CD4-positive, alpha-beta memory T cell (primary cell): Measurements from ENCODE around the gene XK. TPM values are rescaled to one million over a fixed set of nuclear protein-coding genes. Genes with fewer than 3 reads are reported as not detected.

ENCODE experiments used
- CTCF ChIA-PET: fragments of 350-600 bp; sonication (Branson Sonifier 250); formaldehyde crosslinking; loops from one replicate; lab custom pipeline; 2021; ENCODE audit warnings: inconsistent platforms; ENCODE audit not compliant: partially characterized antibody; lab: Charles Lee
- POLR2A ChIA-PET: fragments of 350-600 bp; sonication (Branson Sonifier 250); formaldehyde crosslinking; loops from one replicate; lab custom pipeline; 2021; ENCODE audit not compliant: partially characterized antibody; lab: Charles Lee
- DNase-seq, 5 donors: peaks; one replicate each; pipeline versions ENCODE4 v3.0.0 to v3.0.0-alpha.2; 2020 to 2022; ENCODE audit warnings: mixed read lengths in 1 of 5
- H3K27ac ChIP-seq: one replicate; pipeline ENCODE4 v1.7.0; 2013; ENCODE audit warnings: low read depth, low read length
- H3K27me3 ChIP-seq: 2 replicates; pipeline ENCODE4 v1.7.0; 2013; ENCODE audit warnings: mild to moderate bottlenecking, low read length, moderate library complexity; ENCODE audit not compliant: insufficient read depth
- H3K36me3 ChIP-seq: 2 replicates; pipeline ENCODE4 v1.7.0; 2013; ENCODE audit warnings: mild to moderate bottlenecking, low read length, moderate library complexity; ENCODE audit not compliant: insufficient read depth
- H3K4me1 ChIP-seq: 2 replicates; pipeline ENCODE4 v1.7.0; 2013; ENCODE audit warnings: mild to moderate bottlenecking, low read length, moderate library complexity; ENCODE audit not compliant: insufficient read depth
- H3K4me3 ChIP-seq, 2 donors: one replicate each; pipeline ENCODE4 v1.7.0; 2013; ENCODE audit warnings: low read length in 2 of 2, mild to moderate bottlenecking in 1 of 2
- H3K9me3 ChIP-seq, 2 donors: one replicate each; pipeline ENCODE4 v1.7.0; 2013; ENCODE audit warnings: low read length in 2 of 2, control low read depth in 1 of 2; ENCODE audit not compliant: control insufficient read depth in 1 of 2
- H3K27ac Mint-ChIP-seq, 7 donors: one replicate each; pipeline ENCODE4 v1.8.0; 2020 to 2021; ENCODE audit warnings: mixed read lengths in 7 of 7, mild to moderate bottlenecking in 6 of 7, inconsistent platforms in 3 of 7, moderate library complexity in 3 of 7
- H3K27me3 Mint-ChIP-seq, 2 donors: one replicate each; pipeline ENCODE4 v1.8.0; 2020 to 2021; ENCODE audit warnings: mixed read lengths in 2 of 2
- H3K36me3 Mint-ChIP-seq, 2 donors: one replicate each; pipeline ENCODE4 v1.8.0; 2020 to 2021; ENCODE audit warnings: mixed read lengths in 2 of 2, inconsistent platforms in 1 of 2, mild to moderate bottlenecking in 1 of 2
- H3K4me1 Mint-ChIP-seq, 4 donors: one replicate each; pipeline ENCODE4 v1.8.0; 2020 to 2021; ENCODE audit warnings: mixed read lengths in 4 of 4, mild to moderate bottlenecking in 1 of 4
- H3K4me3 Mint-ChIP-seq, 8 donors: one replicate each; pipeline ENCODE4 v1.8.0; 2020 to 2021; ENCODE audit warnings: mixed read lengths in 8 of 8, mild to moderate bottlenecking in 7 of 8, moderate library complexity in 6 of 8, inconsistent platforms in 3 of 8
- H3K9me3 Mint-ChIP-seq, 8 donors: one replicate each; pipeline ENCODE4 v1.8.0; 2020 to 2021; ENCODE audit warnings: mixed read lengths in 8 of 8, mild to moderate bottlenecking in 5 of 8, inconsistent platforms in 3 of 8, moderate library complexity in 1 of 8
- intact Hi-C: fragments of 100-400 bp; cut with micrococcal nuclease; formaldehyde crosslinking; loops from one replicate; pipeline ENCODE4 v1.15.1; 2023
- polyA plus RNA-seq, 2 donors: library from polyadenylated mRNA; unstranded; fragments of 300-500 nt; fragmentation: Illumina TruSeq; gene quantifications; one replicate each; pipeline ENCODE4 v1.2.3, GENCODE V29; 2021
- total RNA-seq, 2 experiments: library from RNA; stranded (reverse); gene quantifications; one replicate each; pipeline ENCODE4 v1.2.3, GENCODE V29; 2021

XK gene
- total and polyA plus RNA-seq, 4 experiments from 2014 or later = not detected

GRCh38 chrX:37684426-37684825, 1.2 kb upstream of the XK start:
- H3K27me3 Mint-ChIP-seq = no peaks in the 10 kb centered on the region
- Histone ChIP-seq H3K27ac (no peak overlapping the region), H3K9me3 (no peaks in the 10 kb centered on the region), H3K27me3 (no peaks in the 10 kb centered on the region), H3K4me3 (no peak overlapping the region), H3K36me3 (no peaks in the 10 kb centered on the region), H3K4me1 (no peaks in the 10 kb centered on the region)
- intact Hi-C loops = no loop called here
- no peak for DNase-seq
- CTCF ChIA-PET = no interaction called here
- peak overlapping the region in 6 of 8 donors; percentile 10 to 69 (median 54) for H3K4me3 Mint-ChIP-seq
- no peaks in the 10 kb centered on the region for H3K36me3 Mint-ChIP-seq
- peaks cover 0 to 2% (median 0%) of the 10 kb centered on the region in 4 donors for H3K4me1 Mint-ChIP-seq
- H3K27ac Mint-ChIP-seq = no peak overlapping the region
- no peaks in the 10 kb centered on the region for H3K9me3 Mint-ChIP-seq
- POLR2A ChIA-PET = no interaction called here

- H3K4me1 Mint-ChIP-seq = peaks cover 0 to 2% (median 0%) of the 10 kb centered on the region in 4 donors
- H3K4me3 Mint-ChIP-seq = peak overlapping the region in 7 of 8 donors; percentile 36 to 69 (median 55)
- no peak overlapping the region for H3K27ac Mint-ChIP-seq
- Histone ChIP-seq H3K27ac (no peak overlapping the region), H3K36me3 (no peaks in the 10 kb centered on the region), H3K9me3 (no peaks in the 10 kb centered on the region), H3K27me3 (no peaks in the 10 kb centered on the region), H3K4me1 (no peaks in the 10 kb centered on the region), H3K4me3 (no peak overlapping the region)
- no peaks in the 10 kb centered on the region for H3K36me3 Mint-ChIP-seq
- intact Hi-C loops = no loop called here
- no peak for DNase-seq
- H3K9me3 Mint-ChIP-seq = no peaks in the 10 kb centered on the region
- no peaks in the 10 kb centered on the region for H3K27me3 Mint-ChIP-seq
- POLR2A ChIA-PET = no interaction called here
- CTCF ChIA-PET = no interaction called here
Observed at GRCh38 chrX:37684973-37685372, 618 bp upstream of the XK start.

GRCh38 chrX:37686369-37686995, 891 bp downstream of the XK start:
- Mint-ChIP-seq H3K9me3 (no peaks in the 10 kb centered on the region), H3K4me3 (peak overlapping the region; percentile 54 to 81 (median 76)), H3K4me1 (peaks cover 0 to 2% (median 0%) of the 10 kb centered on the region in 4 donors), H3K27ac (no peak overlapping the region), H3K27me3 (no peaks in the 10 kb centered on the region), H3K36me3 (no peaks in the 10 kb centered on the region)
- no peak overlapping the region for H3K4me3 ChIP-seq
- no peaks in the 10 kb centered on the region for H3K27me3 ChIP-seq
- no peak for DNase-seq
- no peaks in the 10 kb centered on the region for H3K4me1 ChIP-seq
- intact Hi-C loops = no loop called here
- H3K9me3 ChIP-seq = no peaks in the 10 kb centered on the region
- ChIA-PET POLR2A (no interaction called here), CTCF (no interaction called here)
- no peak overlapping the region for H3K27ac ChIP-seq
- H3K36me3 ChIP-seq = no peaks in the 10 kb centered on the region

- no peaks in the 10 kb centered on the region for H3K27me3 Mint-ChIP-seq
- ChIA-PET POLR2A (no interaction called here), CTCF (no interaction called here)
- no peaks in the 10 kb centered on the region for H3K4me1 ChIP-seq
- no peak overlapping the region for H3K4me3 Mint-ChIP-seq
- H3K36me3 ChIP-seq = no peaks in the 10 kb centered on the region
- no peak overlapping the region for H3K27ac Mint-ChIP-seq
- no peak overlapping the region for H3K4me3 ChIP-seq
- no peak overlapping the region for H3K27ac ChIP-seq
- no peaks in the 10 kb centered on the region for H3K9me3 ChIP-seq
- DNase-seq = no peak
- no peaks in the 10 kb centered on the region for H3K27me3 ChIP-seq
- no peaks in the 10 kb centered on the region for H3K36me3 Mint-ChIP-seq
- H3K4me1 Mint-ChIP-seq = peaks cover 0 to 2% (median 0%) of the 10 kb centered on the region in 4 donors
- H3K9me3 Mint-ChIP-seq = no peaks in the 10 kb centered on the region
- intact Hi-C loops = no loop called here
Observed at GRCh38 chrX:37686996-37687395, 1.4 kb downstream of the XK start.

- H3K27ac ChIP-seq = no peak overlapping the region
- DNase-seq = no peak
- H3K4me1 Mint-ChIP-seq = peaks cover 0 to 2% (median 0%) of the 10 kb centered on the region in 4 donors
- no peaks in the 10 kb centered on the region for H3K36me3 Mint-ChIP-seq
- H3K4me1 ChIP-seq = no peaks in the 10 kb centered on the region
- H3K4me3 ChIP-seq = no peak overlapping the region
- intact Hi-C loops = no loop called here
- no peaks in the 10 kb centered on the region for H3K9me3 ChIP-seq
- H3K27ac Mint-ChIP-seq = no peak overlapping the region
- no peaks in the 10 kb centered on the region for H3K27me3 ChIP-seq
- ChIA-PET POLR2A (no interaction called here), CTCF (no interaction called here)
- H3K4me3 Mint-ChIP-seq = no peak overlapping the region
- H3K36me3 ChIP-seq = no peaks in the 10 kb centered on the region
- no peaks in the 10 kb centered on the region for H3K9me3 Mint-ChIP-seq
- no peaks in the 10 kb centered on the region for H3K27me3 Mint-ChIP-seq
Observed at GRCh38 chrX:37690119-37690518, 4.5 kb downstream of the XK start.

- Histone ChIP-seq H3K4me1 (no peaks in the 10 kb centered on the region), H3K27ac (no peak overlapping the region), H3K36me3 (no peaks in the 10 kb centered on the region), H3K4me3 (no peak overlapping the region), H3K27me3 (no peaks in the 10 kb centered on the region), H3K9me3 (no peaks in the 10 kb centered on the region)
- DNase-seq = no peak
- no peaks in the 10 kb centered on the region for H3K4me1 Mint-ChIP-seq
- no peaks in the 10 kb centered on the region for H3K9me3 Mint-ChIP-seq
- H3K27ac Mint-ChIP-seq = no peak overlapping the region
- intact Hi-C loops = no loop called here
- no peaks in the 10 kb centered on the region for H3K36me3 Mint-ChIP-seq
- ChIA-PET POLR2A (no interaction called here), CTCF (no interaction called here)
- H3K27me3 Mint-ChIP-seq = no peaks in the 10 kb centered on the region
- H3K4me3 Mint-ChIP-seq = no peak overlapping the region
Observed at GRCh38 chrX:37692918-37693317, 7.3 kb downstream of the XK start.

- CTCF ChIA-PET = no interaction called here
Observed at GRCh38 chrX:37697169-37697760, 11.7 kb downstream of the XK start.

More at GRCh38 chrX:37697169-37697760, 11.7 kb downstream of the XK start:
- Mint-ChIP-seq H3K9me3 (peaks cover 0 to 2% (median 0%) of the 10 kb centered on the region in 8 donors), H3K4me3 (no peak overlapping the region), H3K4me1 (no peaks in the 10 kb centered on the region), H3K27ac (no peak overlapping the region), H3K36me3 (no peaks in the 10 kb centered on the region), H3K27me3 (no peaks in the 10 kb centered on the region)
- Histone ChIP-seq H3K4me1 (no peaks in the 10 kb centered on the region), H3K4me3 (no peak overlapping the region), H3K27me3 (no peaks in the 10 kb centered on the region), H3K9me3 (no peaks in the 10 kb centered on the region), H3K36me3 (no peaks in the 10 kb centered on the region), H3K27ac (no peak overlapping the region)
- POLR2A ChIA-PET = no interaction called here
- no peak for DNase-seq
- intact Hi-C loops = no loop called here
